Measurements from ENCODE around the gene NOC4L. TPM values are rescaled to one million over a fixed set of nuclear protein-coding genes. Genes with fewer than 3 reads are reported as not detected.

Gene NOC4L
- total RNA-seq, 1 donor from 2014 or later, result 49.6 TPM

DNA sequence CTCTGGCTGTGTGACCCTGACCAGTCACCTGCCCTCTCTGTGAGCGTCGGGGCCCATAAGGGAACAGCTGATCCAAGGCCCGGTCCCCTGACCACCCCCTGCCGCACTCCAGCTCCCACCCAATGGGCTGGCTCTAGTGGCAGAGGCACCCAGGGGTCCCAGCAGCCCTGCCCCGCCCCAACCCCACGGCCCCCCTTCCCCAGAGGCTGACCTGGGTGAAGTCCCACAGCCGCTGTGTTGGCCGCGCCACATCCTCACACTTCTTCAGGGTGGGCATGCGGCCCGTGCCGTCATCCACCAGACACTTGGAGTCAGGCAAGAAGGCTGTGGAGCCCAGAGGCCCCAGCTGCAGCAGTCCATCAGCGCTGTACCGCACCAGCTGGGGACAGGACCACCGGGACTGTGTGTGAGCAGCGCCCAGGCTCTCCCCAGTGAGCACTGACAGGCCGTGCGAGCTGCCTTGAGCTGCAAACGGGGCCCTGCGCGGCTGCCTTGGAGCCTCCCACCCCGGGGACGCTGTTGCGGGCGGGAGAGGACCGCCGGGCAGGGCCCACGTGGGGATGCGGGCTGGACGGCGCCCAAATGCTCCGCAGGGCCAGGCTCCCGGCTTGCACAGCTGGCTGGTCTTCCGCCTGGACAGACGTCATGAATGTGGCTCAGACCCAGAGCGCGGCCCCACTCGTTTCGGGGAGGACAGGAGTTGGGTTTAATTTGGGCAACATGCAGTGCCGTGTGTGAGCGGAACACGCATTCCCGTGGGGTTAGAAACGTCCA is 53.5 kb downstream of the NOC4L start:
- H3K4me1 Mint-ChIP-seq, result no peaks in the 10 kb centered on the region
- H3K27me3 Mint-ChIP-seq, result no peaks in the 10 kb centered on the region
- H3K4me3 Mint-ChIP-seq, result no peak overlapping the region
- no peaks in the 10 kb centered on the region for H3K9me3 Mint-ChIP-seq
- no peaks in the 10 kb centered on the region for H3K36me3 Mint-ChIP-seq (ENCODE audit: low read depth)
- DNase-seq, result no peak
- H3K27ac Mint-ChIP-seq, result no peak overlapping the region
- intact Hi-C loops (cut with micrococcal nuclease), result no loop called here

DNA sequence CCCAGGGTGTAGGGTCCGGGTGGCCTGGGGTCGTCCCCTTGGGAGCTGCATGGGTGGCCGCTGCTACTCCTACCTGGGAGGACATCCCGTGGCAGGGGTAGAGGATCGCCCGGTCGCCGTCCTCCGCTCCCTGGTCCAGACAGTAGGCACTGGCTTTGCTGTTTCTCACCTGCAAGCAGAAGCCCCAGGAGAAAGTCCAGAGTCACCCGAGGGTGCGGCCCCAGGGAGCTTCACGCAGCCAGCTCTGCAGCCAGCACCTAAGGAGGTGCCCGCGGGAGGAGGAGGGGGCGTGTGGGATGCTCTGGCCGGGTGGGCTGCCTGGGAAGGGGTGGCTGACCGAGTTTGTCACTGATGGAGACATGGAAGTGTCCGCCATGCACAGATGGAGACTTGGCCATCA is 54.8 kb downstream of the NOC4L start:
- Mint-ChIP-seq H3K4me1 (no peaks in the 10 kb centered on the region), H3K36me3 (ENCODE audit: low read depth) (no peaks in the 10 kb centered on the region), H3K27me3 (peaks cover 3% of the 10 kb centered on the region), H3K4me3 (no peak overlapping the region), H3K27ac (no peak overlapping the region), H3K9me3 (no peaks in the 10 kb centered on the region)
- no peak for DNase-seq
- intact Hi-C loops (cut with micrococcal nuclease), result no loop called here

DNA sequence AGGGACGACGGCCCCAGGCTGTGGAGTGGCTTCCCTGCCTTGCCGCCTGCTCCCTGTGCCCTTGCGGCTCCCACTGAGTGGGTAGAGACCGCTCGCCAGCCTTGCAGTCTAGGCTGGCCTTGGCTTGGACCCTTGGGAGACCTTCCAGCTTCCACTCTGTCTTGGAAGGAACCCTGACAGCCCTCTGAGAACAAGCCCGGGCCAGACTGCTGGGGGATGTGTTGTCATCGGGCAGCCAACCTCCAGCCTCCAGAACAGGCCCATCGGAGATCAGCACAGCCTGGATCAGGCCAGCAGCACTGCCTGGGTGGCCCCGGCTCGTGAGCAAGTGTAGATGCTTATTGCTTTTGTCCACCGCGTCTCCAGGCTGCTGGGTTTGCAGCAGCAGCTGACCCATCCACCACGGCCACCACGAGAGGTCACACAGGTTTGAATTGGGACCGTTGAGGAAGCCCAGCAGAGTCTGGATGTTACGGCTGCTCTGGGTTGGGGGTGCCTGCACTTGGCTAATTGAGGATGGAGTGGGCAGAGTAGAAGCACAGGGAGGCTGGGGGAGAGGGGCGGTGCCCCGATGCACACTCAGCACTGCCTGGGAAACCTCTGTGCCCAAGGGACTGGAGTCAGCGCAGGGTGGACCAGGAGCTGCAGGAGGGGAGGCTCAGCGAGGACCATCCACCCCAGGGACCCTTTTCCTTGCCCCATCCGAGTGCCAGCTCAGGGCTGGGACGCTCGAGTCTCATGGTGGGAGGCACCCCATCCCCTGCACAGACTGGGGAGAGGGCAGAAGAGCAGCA is 55.5 kb downstream of the NOC4L start:
- no peak overlapping the region for H3K27ac Mint-ChIP-seq

DNA sequence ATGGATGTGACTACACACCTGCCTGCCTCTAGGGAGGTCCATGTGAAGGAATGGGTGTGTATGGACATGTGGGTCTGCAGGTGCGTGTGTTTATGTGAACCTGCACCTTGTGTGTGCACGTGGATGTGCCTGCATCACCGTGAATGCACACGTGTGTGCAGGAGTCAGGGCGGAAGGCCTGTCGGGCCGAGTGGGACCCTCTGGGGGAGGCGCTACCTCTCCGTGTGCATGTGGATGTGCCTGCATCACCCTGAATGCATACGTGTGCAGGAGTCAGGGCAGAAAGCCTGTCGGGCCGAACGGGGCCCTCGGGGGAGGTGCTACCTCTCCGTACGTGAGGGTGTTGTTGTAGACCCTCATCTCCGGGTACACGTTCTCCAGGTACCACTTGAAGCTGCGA is 56.5 kb downstream of the NOC4L start:
- no peak overlapping the region for H3K27ac Mint-ChIP-seq
- H3K9me3 Mint-ChIP-seq, result no peaks in the 10 kb centered on the region

More for the DNA sequence above, 55.5 kb downstream of the NOC4L start:
- no peaks in the 10 kb centered on the region for H3K4me1 Mint-ChIP-seq
- H3K9me3 Mint-ChIP-seq, result no peaks in the 10 kb centered on the region
- no peak overlapping the region for H3K4me3 Mint-ChIP-seq
- no peak for DNase-seq
- no peaks in the 10 kb centered on the region for H3K36me3 Mint-ChIP-seq (ENCODE audit: low read depth)
- intact Hi-C loops (cut with micrococcal nuclease), result no loop called here
- H3K27me3 Mint-ChIP-seq, result peaks cover 9% of the 10 kb centered on the region

DNA sequence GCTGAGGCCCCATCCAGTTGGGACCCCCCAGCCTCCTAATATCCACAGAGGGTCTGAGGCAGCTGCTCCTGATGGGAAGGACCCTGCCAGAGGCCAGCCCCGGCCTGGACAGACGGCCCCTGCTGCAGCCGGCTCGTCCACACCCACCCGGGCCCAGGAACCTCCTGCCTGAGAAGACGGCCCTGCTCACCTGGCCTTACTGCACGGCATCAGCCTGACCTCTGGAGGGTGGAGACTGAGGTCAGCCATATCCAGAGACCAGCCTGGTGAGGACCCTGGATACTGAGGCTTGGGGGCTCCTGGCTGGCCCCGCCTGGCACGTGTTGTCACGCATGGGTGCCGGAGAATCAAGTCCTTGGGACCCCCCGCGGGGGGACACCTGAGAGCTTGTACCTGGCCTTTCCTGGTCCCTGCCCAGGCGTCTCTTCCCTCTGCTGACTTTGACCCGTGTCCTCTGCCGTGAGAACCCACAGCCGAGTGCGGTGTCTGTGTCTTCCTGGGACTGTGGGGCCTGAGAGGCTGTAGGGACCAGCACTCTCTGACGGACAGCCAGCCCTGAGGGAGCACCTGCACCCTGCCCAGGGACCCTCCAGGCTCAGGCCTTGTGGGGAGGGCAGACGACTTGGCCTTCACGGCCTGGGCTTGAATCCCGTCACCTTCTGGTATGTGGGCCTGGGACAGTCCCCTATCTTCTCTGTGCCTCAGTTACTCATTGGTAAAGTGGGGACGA is 57.3 kb downstream of the NOC4L start:
- H3K27me3 Mint-ChIP-seq, result peaks cover 19% of the 10 kb centered on the region
- H3K4me1 Mint-ChIP-seq, result no peaks in the 10 kb centered on the region
- no peak overlapping the region for H3K4me3 Mint-ChIP-seq
- H3K27ac Mint-ChIP-seq, result no peak overlapping the region
- no peaks in the 10 kb centered on the region for H3K36me3 Mint-ChIP-seq (ENCODE audit: low read depth)
- DNase-seq, result no peak
- intact Hi-C loops (cut with micrococcal nuclease), result no loop called here
- no peaks in the 10 kb centered on the region for H3K9me3 Mint-ChIP-seq

More for the DNA sequence above, 56.5 kb downstream of the NOC4L start:
- Mint-ChIP-seq H3K4me1 (no peaks in the 10 kb centered on the region), H3K27me3 (peaks cover 13% of the 10 kb centered on the region), H3K4me3 (no peak overlapping the region), H3K36me3 (ENCODE audit: low read depth) (no peaks in the 10 kb centered on the region)
- intact Hi-C loops (cut with micrococcal nuclease), result no loop called here
- no peak for DNase-seq

Other genes with a start within 250 kb of the NOC4L start
- 25.3 and 25.7 TPM in 2 replicates for gene ULK1, start 249.8 kb upstream of the NOC4L start, total RNA-seq
- gene PUS1, start 215.2 kb upstream of the NOC4L start, total RNA-seq, result 91.6 and 97.0 TPM in 2 replicates
- 66.2 and 66.5 TPM in 2 replicates for gene EP400, start 194.5 kb upstream of the NOC4L start, total RNA-seq
- 51.7 and 55.5 TPM in 2 replicates for gene DDX51, start 138 bp upstream of the NOC4L start, total RNA-seq
- gene GALNT9, start 185.1 kb downstream of the NOC4L start, total RNA-seq, result 0.19 TPM in 1 of 2 replicates, not detected in the other

Measured in activated CD4-positive, alpha-beta T cell treated with anti-CD3 and anti-CD28 coated beads, Interleukin-2, amount 10 ng/mL, durations not matched to agents 24 days and 14 days (primary cell).